Brain microvascular endothelial cell (primary cell): Measurements from ENCODE around the gene UBASH3B.
A peak's percentile ranks its signal among the peaks of the same experiment; 100 is the strongest.

Experiments used
- DNase-seq: peaks from one replicate; pipeline ENCODE4 v3.0.0-alpha.2; 2020
- H3K27ac ChIP-seq: fragments of 250-450 bp; sonication (Bioruptor Pico); 2 replicates; pipeline ENCODE4 v1.5.1; 2020; ENCODE audit warnings: mild to moderate bottlenecking, moderate library complexity
- H3K27me3 ChIP-seq: fragments of 250-450 bp; sonication (Bioruptor Pico); replicated peaks from 2 replicates; pipeline ENCODE4 v1.5.1; 2020; ENCODE audit warnings: mild to moderate bottlenecking
- H3K36me3 ChIP-seq: fragments of 250-450 bp; sonication (Bioruptor Pico); replicated peaks from 2 replicates; pipeline ENCODE4 v1.5.1; 2020; ENCODE audit warnings: mild to moderate bottlenecking
- H3K4me3 ChIP-seq: 2 replicates; pipeline ENCODE4 v1.5.1; 2011; ENCODE audit warnings: low read depth, mild to moderate bottlenecking, control low read depth, low read length, moderate library complexity
- in situ Hi-C: cut with HindIII; loops from 2 replicates; pipeline ENCODE4 v1.10.0; 2017; ENCODE audit warnings: low sequenced_read_pairs, low pct_ligation_motif_present
- TF ChIP-seq, protein P1 (sequence below): IDR thresholded peaks from 2 replicates; pipeline ENCODE4 v1.5.1; 2011; ENCODE audit warnings: low read depth, mild to moderate bottlenecking, moderate library complexity, low read length, control low read depth, inconsistent platforms; ENCODE audit errors: missing control alignments

UBASH3B gene

DNA sequence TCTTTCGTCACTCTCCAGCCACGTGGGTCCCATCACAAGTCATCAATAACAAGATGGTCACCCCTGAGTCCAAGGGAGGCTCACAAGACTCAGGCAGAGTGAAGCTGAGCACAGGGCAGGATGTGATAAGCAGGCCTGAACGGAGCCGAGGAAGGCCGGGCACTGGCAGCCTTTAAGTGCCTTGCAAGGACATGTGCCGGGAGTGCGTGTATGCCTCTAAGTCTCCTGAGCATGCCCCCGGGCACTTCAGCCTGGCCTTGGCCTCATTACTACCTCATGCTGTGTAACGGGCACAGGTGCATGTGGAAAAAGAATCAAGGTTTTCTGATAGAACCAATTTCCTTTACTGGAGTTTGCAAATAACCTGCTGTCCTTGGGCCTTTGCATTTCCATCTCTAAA, 55.8 kb downstream of the UBASH3B start:
- Histone ChIP-seq H3K4me3 (no peak overlapping the region), H3K27me3 (no peaks in the 10 kb centered on the region), H3K36me3 (no peaks in the 10 kb centered on the region), H3K27ac (no peak overlapping the region)
- in situ Hi-C loops: no loop called here
- DNase-seq: no peak
- TF ChIP-seq, protein P1, sequence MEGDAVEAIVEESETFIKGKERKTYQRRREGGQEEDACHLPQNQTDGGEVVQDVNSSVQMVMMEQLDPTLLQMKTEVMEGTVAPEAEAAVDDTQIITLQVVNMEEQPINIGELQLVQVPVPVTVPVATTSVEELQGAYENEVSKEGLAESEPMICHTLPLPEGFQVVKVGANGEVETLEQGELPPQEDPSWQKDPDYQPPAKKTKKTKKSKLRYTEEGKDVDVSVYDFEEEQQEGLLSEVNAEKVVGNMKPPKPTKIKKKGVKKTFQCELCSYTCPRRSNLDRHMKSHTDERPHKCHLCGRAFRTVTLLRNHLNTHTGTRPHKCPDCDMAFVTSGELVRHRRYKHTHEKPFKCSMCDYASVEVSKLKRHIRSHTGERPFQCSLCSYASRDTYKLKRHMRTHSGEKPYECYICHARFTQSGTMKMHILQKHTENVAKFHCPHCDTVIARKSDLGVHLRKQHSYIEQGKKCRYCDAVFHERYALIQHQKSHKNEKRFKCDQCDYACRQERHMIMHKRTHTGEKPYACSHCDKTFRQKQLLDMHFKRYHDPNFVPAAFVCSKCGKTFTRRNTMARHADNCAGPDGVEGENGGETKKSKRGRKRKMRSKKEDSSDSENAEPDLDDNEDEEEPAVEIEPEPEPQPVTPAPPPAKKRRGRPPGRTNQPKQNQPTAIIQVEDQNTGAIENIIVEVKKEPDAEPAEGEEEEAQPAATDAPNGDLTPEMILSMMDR: no peak

DNA sequence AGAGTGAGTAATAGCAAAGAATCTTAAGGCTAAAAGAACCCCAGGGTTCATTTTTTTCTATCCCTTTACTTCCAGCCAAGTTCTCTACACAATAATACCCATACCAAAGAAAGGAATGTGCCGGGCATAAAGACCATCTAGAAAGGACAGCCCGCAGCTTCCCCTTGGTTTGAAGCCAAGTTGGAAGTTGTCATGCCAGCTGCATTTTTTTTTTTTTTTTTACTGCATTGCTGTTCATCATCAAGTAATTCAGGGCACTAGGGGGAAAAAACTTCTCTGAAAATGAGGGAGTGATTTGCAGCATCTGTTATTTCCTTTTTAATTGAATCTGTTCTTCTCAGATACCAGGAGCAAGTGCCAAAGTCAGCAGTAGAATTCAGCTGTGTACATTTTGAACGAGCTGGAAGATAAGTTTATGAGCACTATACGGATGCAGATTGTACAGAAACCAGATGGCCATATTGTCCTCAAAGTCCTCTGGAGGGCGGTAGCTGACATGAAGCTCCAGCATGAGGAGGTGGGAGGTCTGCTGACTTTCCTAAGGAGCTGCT, 56.4 kb downstream of the UBASH3B start:
- Histone ChIP-seq H3K36me3 (no peaks in the 10 kb centered on the region), H3K27ac (no peak overlapping the region), H3K27me3 (no peaks in the 10 kb centered on the region), H3K4me3 (no peak overlapping the region)
- DNase-seq: no peak
- TF ChIP-seq, protein P1: peak; percentile 38
- in situ Hi-C loops: no loop called here

DNA sequence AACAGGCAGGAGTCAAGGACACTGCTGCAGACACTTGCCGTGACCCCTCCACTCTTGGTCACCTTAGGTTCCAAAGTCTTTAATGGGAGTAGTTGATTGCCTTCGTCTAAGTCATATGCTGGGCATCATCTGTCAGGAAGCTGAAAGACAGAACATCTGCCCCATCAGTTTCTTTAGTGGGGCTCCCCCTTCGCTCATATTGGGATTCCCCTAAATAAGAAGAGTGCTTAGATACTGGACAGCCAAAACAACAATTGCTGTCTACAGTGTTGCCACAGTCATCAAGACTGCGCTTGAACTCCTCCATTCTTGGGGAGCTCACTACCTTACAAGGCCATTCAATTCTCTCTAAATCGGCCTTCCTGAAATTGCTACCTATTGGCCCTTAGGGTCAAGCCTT, 58.5 kb downstream of the UBASH3B start:
- Histone ChIP-seq H3K4me3 (no peak overlapping the region), H3K36me3 (no peaks in the 10 kb centered on the region), H3K27me3 (no peaks in the 10 kb centered on the region), H3K27ac (no peak overlapping the region)
- DNase-seq: no peak
- TF ChIP-seq, protein P1: no peak
- in situ Hi-C loops: no loop called here

DNA sequence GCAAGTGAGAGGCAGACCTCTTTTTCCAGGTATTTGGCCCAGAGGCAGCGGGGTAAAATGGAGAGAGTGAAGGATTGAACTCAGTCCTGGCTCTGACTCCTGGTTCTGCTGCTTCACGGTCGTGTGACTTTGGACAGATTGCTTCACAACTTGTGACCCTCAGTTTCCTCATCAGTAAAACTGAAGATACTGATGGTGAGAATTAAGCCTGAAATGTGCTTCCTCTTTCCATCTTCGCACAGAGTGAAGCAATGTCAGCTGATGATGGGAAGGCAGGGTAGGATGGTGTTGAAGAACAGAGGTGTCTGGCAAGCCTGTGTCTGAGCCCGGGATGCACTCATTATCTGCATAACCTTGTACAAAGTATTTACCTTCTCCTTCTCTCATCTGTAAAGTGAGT, 59.0 kb downstream of the UBASH3B start:
- DNase-seq: no peak
- TF ChIP-seq, protein P1: no peak
- in situ Hi-C loops: no loop called here
- Histone ChIP-seq H3K36me3 (no peaks in the 10 kb centered on the region), H3K4me3 (no peak overlapping the region), H3K27me3 (no peaks in the 10 kb centered on the region), H3K27ac (no peak overlapping the region)

DNA sequence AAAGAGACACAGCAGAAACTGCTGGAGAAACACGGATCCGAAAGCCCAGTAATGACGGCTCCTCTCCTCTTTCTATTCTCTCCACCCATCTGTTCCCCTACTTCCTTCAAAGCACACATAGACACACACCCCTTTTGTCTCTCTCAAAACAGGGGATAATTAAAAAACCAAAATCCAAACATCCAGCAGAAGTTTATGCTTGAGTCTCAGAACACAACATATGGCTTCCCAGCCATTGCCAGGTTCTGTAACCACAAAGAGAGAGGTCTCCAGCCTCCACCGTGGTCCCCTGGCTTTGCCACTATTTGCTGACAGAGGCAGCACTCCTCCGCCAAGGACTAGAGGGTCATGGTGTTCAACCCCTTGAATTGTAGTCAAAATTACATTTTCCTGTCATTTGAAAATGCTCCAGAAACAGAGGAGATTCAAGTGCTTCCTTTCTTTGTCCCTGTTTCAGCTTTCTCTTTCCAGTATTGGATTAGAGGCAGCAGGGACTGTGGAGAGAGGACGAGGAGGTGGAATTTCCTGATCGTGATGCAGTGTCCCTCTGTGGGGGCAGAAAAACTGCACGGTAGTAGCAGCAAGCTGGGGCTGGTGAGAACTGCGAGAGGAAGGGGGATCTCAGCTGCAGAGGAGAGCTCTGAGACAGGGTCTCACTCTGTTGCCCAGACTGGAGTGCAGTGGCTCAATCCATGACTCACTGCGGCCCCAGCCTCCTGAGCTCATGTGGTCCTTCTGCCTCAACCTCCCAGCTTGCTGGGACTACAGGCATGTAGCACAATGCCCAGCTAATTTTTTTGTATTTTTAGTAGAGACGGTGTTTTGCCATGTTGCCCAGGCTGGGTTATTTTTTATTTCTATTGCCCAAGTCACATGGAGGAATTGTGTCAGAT, 60.3 kb downstream of the UBASH3B start:
- in situ Hi-C loops: no loop called here
- Histone ChIP-seq H3K4me3 (no peak overlapping the region), H3K27me3 (no peaks in the 10 kb centered on the region), H3K36me3 (no peaks in the 10 kb centered on the region), H3K27ac (no peak overlapping the region)
- DNase-seq: no peak
- TF ChIP-seq, protein P1: no peak
